SU-DHL-6 (cell line): Measurements from ENCODE around the gene GRID2.

ENCODE experiments used
- CTCF ChIP-seq: fragments of 200-600 bp; sonication (generic); IDR thresholded peaks from one replicate; pipeline ENCODE4 v1.5.1; 2017; ENCODE audit warnings: antibody characterized with exemption, mild to moderate bottlenecking, low read length, moderate library complexity; ENCODE audit not compliant: insufficient read depth, poor library complexity, severe bottlenecking
- EZH2phosphoT487 ChIP-seq: fragments of 200-600 bp; sonication (generic), shearing (Covaris generic); conservative IDR thresholded peaks from 2 replicates; pipeline ENCODE4 v1.6.1; 2018; ENCODE audit warnings: mild to moderate bottlenecking, antibody characterized with exemption, low read length, moderate library complexity, mixed read lengths

GRCh38 chr4:93743635-93744034 is 1439.9 kb downstream of the GRID2 start:
- TF ChIP-seq CTCF, result no peak
- TF ChIP-seq EZH2phosphoT487, result no peak
